A549 (cell line): ENCODE measurements around the gene ANGPTL3. TPM values are rescaled to one million over a fixed set of nuclear protein-coding genes. Genes with fewer than 3 reads are reported as not detected.

Experiments
- ATAC-seq, 2 experiments: fragments of 200-7000 bp in 1 of 2; fragments of >200 bp in 1 of 2; cut with Nextera tagmentation in 1 of 2; cut with Tn5 transposase in 1 of 2; 3 replicates each; pipeline versions ENCODE4 v1.8.0 to v1.9.1; 2018 to 2020; ENCODE audit warnings: mild to moderate bottlenecking in 1 of 2, moderate library complexity in 1 of 2
- CTCF ChIA-PET: fragments of 300-600 bp; sonication (Branson Sonifier 250); formaldehyde crosslinking; extraction: SDS; loops from one replicate; lab custom pipeline; 2021; ENCODE audit warnings: antibody characterized with exemption, inconsistent platforms; lab: Yijun Ruan, JAX
- POLR2A ChIA-PET: fragments of 350-600 bp; formaldehyde crosslinking; extraction: SDS; loops from one replicate; lab custom pipeline; 2021; ENCODE audit warnings: antibody characterized with exemption, inconsistent platforms; lab: Yijun Ruan, JAX
- DNase-seq, 2 experiments: peaks; one replicate each; pipeline versions ENCODE4 v3.0.0 to v3.0.0-alpha.2; 2011 to 2016; ENCODE audit warnings: low read depth in 1 of 2, low spot score in 1 of 2
- FAIRE-seq: peaks from 2 replicates; lab custom pipeline; 2011; peaks lifted over from hg19 to GRCh38; lab: Jason Lieb, UNC
- H3K27ac ChIP-seq, 2 experiments: fragments of >200 bp; sonication (Bioruptor Twin); formaldehyde crosslinking; 3 replicates each; pipeline ENCODE4 v1.5.1; 2016 to 2017
- H3K4me1 ChIP-seq: fragments of >200 bp; sonication (Bioruptor Twin); formaldehyde crosslinking; 3 replicates; pipeline ENCODE4 v1.6.1; 2016
- H3K4me2 ChIP-seq: fragments of >200 bp; sonication (Bioruptor Twin); formaldehyde crosslinking; 3 replicates; pipeline ENCODE4 v1.6.1; 2016
- H3K4me3 ChIP-seq: fragments of >200 bp; sonication (Bioruptor Twin); formaldehyde crosslinking; 3 replicates; pipeline ENCODE4 v1.5.1; 2016
- H3K9me3 ChIP-seq: fragments of >200 bp; sonication (Bioruptor Twin); formaldehyde crosslinking; 3 replicates; pipeline ENCODE4 v1.6.1; 2016
- BCL3 ChIP-seq: fragments of >200 bp; sonication (Bioruptor Twin); formaldehyde crosslinking; IDR thresholded peaks from 3 replicates; pipeline ENCODE4 v1.6.1; 2016
- CBX2 ChIP-seq: fragments of 200-600 bp; sonication (generic); IDR thresholded peaks from 2 replicates; pipeline ENCODE4 v1.6.1; 2016; ENCODE audit warnings: low read depth, mild to moderate bottlenecking, borderline replicate concordance
- CBX8 ChIP-seq: fragments of 200-600 bp; sonication (generic); IDR thresholded peaks from 2 replicates; pipeline ENCODE4 v1.6.1; 2016
- CEBPB ChIP-seq, 2 experiments: fragments of >200 bp in 1 of 2; sonication (Bioruptor Twin) in 1 of 2; formaldehyde crosslinking in 1 of 2; IDR thresholded peaks; 2 replicates each; pipeline ENCODE4 v1.6.1; 2012 to 2016
- CHD4 ChIP-seq: fragments of 200-600 bp; sonication (generic); IDR thresholded peaks from 2 replicates; pipeline ENCODE4 v1.6.1; 2016; ENCODE audit warnings: antibody characterized with exemption, mild to moderate bottlenecking, borderline replicate concordance
- EHF ChIP-seq: fragments of 250-450 bp; sonication (Bioruptor Pico); IDR thresholded peaks from 2 replicates; pipeline ENCODE4 v1.5.0; 2020; ENCODE audit warnings: mild to moderate bottlenecking
- ELK1 ChIP-seq: fragments of 150-350 bp; IDR thresholded peaks from 2 replicates; pipeline ENCODE4 v1.6.1; 2014; ENCODE audit warnings: low read depth, mild to moderate bottlenecking, low read length
- GATA3 ChIP-seq: IDR thresholded peaks from 2 replicates; pipeline ENCODE4 v1.6.1; 2012; ENCODE audit warnings: borderline replicate concordance
- HES2 ChIP-seq: fragments of >200 bp; sonication (Bioruptor Twin); formaldehyde crosslinking; IDR thresholded peaks from 2 replicates; pipeline ENCODE4 v1.6.1; 2016
- HEYL ChIP-seq: fragments of 250-450 bp; sonication (Bioruptor Pico); IDR thresholded peaks from 2 replicates; pipeline ENCODE4 v1.8.0; 2021; ENCODE audit warnings: mild to moderate bottlenecking, moderate library complexity
- HMGXB4 ChIP-seq: fragments of 250-450 bp; sonication (Bioruptor Pico); IDR thresholded peaks from 2 replicates; pipeline ENCODE4 v1.5.0; 2021; ENCODE audit warnings: mild to moderate bottlenecking, moderate library complexity, borderline replicate concordance
- HOXB13 ChIP-seq: fragments of 250-450 bp; sonication (Bioruptor Pico); IDR thresholded peaks from 2 replicates; pipeline ENCODE4 v1.5.0; 2020; ENCODE audit warnings: low read depth, mild to moderate bottlenecking, moderate library complexity
- JUNB ChIP-seq: fragments of >200 bp; sonication (Bioruptor Twin); formaldehyde crosslinking; IDR thresholded peaks from 2 replicates; pipeline ENCODE4 v1.6.1; 2016
- MAX ChIP-seq: IDR thresholded peaks from 2 replicates; pipeline ENCODE4 v1.6.1; 2012
- MAZ ChIP-seq: fragments of 150-350 bp; IDR thresholded peaks from 2 replicates; pipeline ENCODE4 v1.6.1; 2014; ENCODE audit warnings: antibody characterized with exemption, low read depth, low read length, borderline replicate concordance
- MYC ChIP-seq: IDR thresholded peaks from 2 replicates; pipeline ENCODE4 v1.6.1; 2012; ENCODE audit warnings: mild to moderate bottlenecking, inconsistent platforms, low read length, improper control_type of control experiment, borderline replicate concordance
- NFE2L2 ChIP-seq: fragments of 150-350 bp; conservative IDR thresholded peaks from 2 replicates; pipeline ENCODE4 v1.6.1; 2014; ENCODE audit warnings: low read length
- NR3C1 ChIP-seq: fragments of >200 bp; sonication (Bioruptor Twin); formaldehyde crosslinking; IDR thresholded peaks from 3 replicates; pipeline ENCODE4 v1.6.1; 2017
- PHF8 ChIP-seq: fragments of 200-600 bp; sonication (generic); IDR thresholded peaks from 2 replicates; pipeline ENCODE4 v1.6.1; 2016; ENCODE audit warnings: low read depth, mild to moderate bottlenecking, antibody characterized with exemption, moderate library complexity, borderline replicate concordance
- RAD21 ChIP-seq, 2 experiments: fragments of >200 bp in 1 of 2; sonication (Bioruptor Twin) in 1 of 2; formaldehyde crosslinking in 1 of 2; IDR thresholded peaks in 1 of 2; conservative IDR thresholded peaks in 1 of 2; 2 replicates in 1 of 2; 3 replicates in 1 of 2; pipeline ENCODE4 v1.6.1; 2012 to 2018; ENCODE audit warnings: inconsistent platforms in 1 of 2
- RCOR1 ChIP-seq: fragments of 150-350 bp; IDR thresholded peaks from 2 replicates; pipeline ENCODE4 v1.6.1; 2014; ENCODE audit warnings: antibody characterized with exemption, low read length, low read depth
- REST ChIP-seq: fragments of 200-600 bp; sonication (generic); IDR thresholded peaks from 2 replicates; pipeline ENCODE4 v1.6.1; 2016; ENCODE audit warnings: antibody characterized with exemption, mild to moderate bottlenecking, moderate library complexity
- RNF2 ChIP-seq: fragments of 200-600 bp; sonication (generic); IDR thresholded peaks from 2 replicates; pipeline ENCODE4 v1.6.1; 2016; ENCODE audit warnings: low read depth, mild to moderate bottlenecking, antibody characterized with exemption, moderate library complexity, borderline replicate concordance
- TP53 ChIP-seq: fragments of 250-450 bp; sonication (Bioruptor Pico); IDR thresholded peaks from 2 replicates; pipeline ENCODE4 v1.5.0; 2021; ENCODE audit warnings: mild to moderate bottlenecking, moderate library complexity
- WGBS: methylation state at CpG from one replicate; pipeline ENCODE4 v1.1.6; 2017; ENCODE audit errors: missing lambda C conversion rate; 5-methylcytosine and 5-hydroxymethylcytosine counted together
- polyA plus RNA-seq, 4 experiments: library from polyadenylated mRNA; depleted of rRNA in 3 of 4; stranded (reverse); fragments of >200 nt; fragmentation: RNase III in 1 of 4; extraction: RNeasy Plus Mini Kit Qiagen cat#74134 plus additional on column Dnase treatment in 1 of 4; gene quantifications; 2 replicates in 3 of 4; 3 replicates in 1 of 4; pipeline ENCODE4 v1.2.3, GENCODE V29; 2011 to 2017

The ANGPTL3 gene
- polyA plus RNA-seq, 2 of the 4 experiments (the other 2 are of a cell fraction), result not detected

- ChIA-PET POLR2A (no interaction called here), CTCF (interaction anchor here (1.0 kb wide), 1 partner anchor 161 kb away, joined by 4 read pairs; no protein-coding TSS in a partner anchor)
- TF ChIP-seq MAZ, result no peak
- no peak for TF ChIP-seq RCOR1
- TF ChIP-seq RNF2, result no peak
- TF ChIP-seq NFE2L2, result no peak
- no peak for TF ChIP-seq JUNB
- no peak for TF ChIP-seq MAX
- no peak for TF ChIP-seq TP53
- TF ChIP-seq CBX8, result no peak
- no peak for TF ChIP-seq BCL3
- 88% methylated on average over 1 of the region's 1 CpG for WGBS
- Histone ChIP-seq H3K4me3 (no peak overlapping the region), H3K27ac (no peak overlapping the region), H3K9me3 (no peaks in the 10 kb centered on the region), H3K4me2 (no peak overlapping the region), H3K4me1 (no peaks in the 10 kb centered on the region)
- no peak for DNase-seq
- no peak for ATAC-seq
- no peak for FAIRE-seq
Observed at GRCh38 chr1:62585469-62586155, 11.7 kb upstream of the ANGPTL3 start.

- Histone ChIP-seq H3K9me3 (no peaks in the 10 kb centered on the region), H3K27ac (no peak overlapping the region), H3K4me1 (no peaks in the 10 kb centered on the region), H3K4me2 (no peak overlapping the region), H3K4me3 (no peak overlapping the region)
- ChIA-PET POLR2A (no interaction called here), CTCF (no interaction called here)
- FAIRE-seq (no peak), DNase-seq (no peak), ATAC-seq (no peak)
- TF ChIP-seq HMGXB4 (CRISPR knock-in tag), result no peak
- TF ChIP-seq CEBPB (IDR thresholded peaks at IDR 0.05), result no peak
- no peak for TF ChIP-seq BCL3
- TF ChIP-seq RAD21 (conservative IDR thresholded peaks at IDR 0.05 in 1 of 2, IDR thresholded peaks at IDR 0.05 in 1 of 2), result no peak
- no peak for TF ChIP-seq RNF2
- TF ChIP-seq CHD4, result no peak
- TF ChIP-seq CBX8, result no peak
- no peak for TF ChIP-seq TP53
- no peak for TF ChIP-seq EHF
- TF ChIP-seq PHF8, result no peak
- no peak for TF ChIP-seq NR3C1
- no peak for TF ChIP-seq HEYL (CRISPR knock-in tag)
- TF ChIP-seq CBX2, result no peak
- no peak for TF ChIP-seq HOXB13
- TF ChIP-seq REST, result no peak
- TF ChIP-seq HES2, result no peak
- no peak for TF ChIP-seq ELK1
- TF ChIP-seq GATA3, result no peak
- no peak for TF ChIP-seq MYC
- no peak for TF ChIP-seq MAZ
Observed at GRCh38 chr1:62588000-62588399, 9.3 kb upstream of the ANGPTL3 start.
